Testis (tissue), 3 donors: Measurements from ENCODE around the gene ING5. TPM values are rescaled to one million over a fixed set of nuclear protein-coding genes. Genes with fewer than 3 reads are reported as not detected.

Source experiments
- DNase-seq: peaks from one replicate; pipeline ENCODE4 v3.0.0-alpha.2; 2019
- H3K27ac ChIP-seq, 2 donors: fragments of 200-600 bp; sonication (generic); one replicate each; pipeline ENCODE4 v1.5.1; 2019
- H3K27me3 ChIP-seq: fragments of 200-600 bp; sonication (generic); one replicate; pipeline ENCODE4 v1.5.1; 2019
- H3K36me3 ChIP-seq: fragments of 200-600 bp; sonication (generic); one replicate; pipeline ENCODE4 v1.5.1; 2017; ENCODE audit warnings: low read depth; ENCODE audit errors: missing control alignments
- H3K4me1 ChIP-seq: fragments of 200-600 bp; sonication (generic); one replicate; pipeline ENCODE4 v1.5.1; 2019
- H3K4me3 ChIP-seq, 2 donors: fragments of 200-600 bp; sonication (generic); one replicate each; pipeline ENCODE4 v1.5.1; 2017 to 2019
- H3K9me3 ChIP-seq: fragments of 200-600 bp; sonication (generic); one replicate; pipeline ENCODE4 v1.5.1; 2017
- POLR2A ChIP-seq: fragments of 450-650 bp; IDR thresholded peaks from one replicate; pipeline ENCODE4 v1.6.1; 2017; ENCODE audit warnings: antibody characterized with exemption, mild to moderate bottlenecking, moderate library complexity
- WGBS, 2 donors: methylation state at CpG; one replicate each; pipeline ENCODE4 v1.1.5; 2018; 5-methylcytosine and 5-hydroxymethylcytosine counted together
- intact Hi-C: fragments of 100-400 bp; cut with DNase I; formaldehyde crosslinking; loops from one replicate; pipeline ENCODE4 v1.15.1; 2023; ENCODE audit warnings: low total_unique reads
- polyA plus RNA-seq: library from polyadenylated mRNA; stranded (reverse); fragments of 350-450 nt; fragmentation: Illumina TruSeq; extraction: RNeasy Lipid Tissue Mini Kit (QIAGEN cat#74804); gene quantifications from one replicate; pipeline ENCODE4 v1.2.3, GENCODE V29; 2014; ENCODE audit warnings: low read depth, low replicate concordance; ENCODE audit not compliant: insufficient read depth
- total RNA-seq, 2 donors: library from RNA; depleted of rRNA; stranded (reverse); fragments of >200 nt; gene quantifications; one replicate each; pipeline ENCODE4 v1.2.3, GENCODE V29; 2016
- TF ChIP-seq, protein P1 (sequence below), 3 experiments: fragments of 450-650 bp in 2 of 3; fragments of 200-600 bp in 1 of 3; sonication (generic) in 1 of 3; IDR thresholded peaks; one replicate each; pipeline ENCODE4 v1.5.1; 2016 to 2019; ENCODE audit warnings: antibody characterized with exemption in 3 of 3, mild to moderate bottlenecking in 2 of 3, moderate library complexity in 1 of 3

ING5 gene
- total and polyA plus RNA-seq, 3 donors from 2014 or later, result 21.5 to 56.9 (median 44.5) TPM

DNA sequence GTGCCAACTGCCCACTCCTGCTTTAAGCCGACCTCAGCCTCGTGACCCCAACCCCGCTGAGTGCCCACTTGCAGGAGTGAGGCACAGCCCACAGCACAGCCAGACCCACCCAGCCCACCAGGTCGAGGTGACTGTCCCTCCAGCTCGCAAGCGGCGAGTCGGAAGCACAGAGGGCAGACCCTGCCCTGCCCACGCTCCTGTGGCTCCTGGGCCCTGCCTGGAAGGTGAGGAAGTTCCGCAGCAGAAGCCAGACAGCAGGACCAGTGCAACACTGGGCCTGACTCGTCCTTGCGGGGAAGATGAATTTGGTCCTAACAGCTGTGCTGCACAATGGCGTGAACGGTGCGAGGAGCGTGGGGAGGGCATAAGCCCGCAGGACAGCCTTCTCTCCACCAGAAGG lies 25.2 kb upstream of the ING5 start:
- WGBS, 2 donors, result 86 to 93% methylated on average over 4 to 17 of the region's 17 CpGs
- Histone ChIP-seq H3K27ac (no peak overlapping the region), H3K27me3 (no peaks in the 10 kb centered on the region), H3K9me3 (no peaks in the 10 kb centered on the region), H3K4me1 (no peaks in the 10 kb centered on the region), H3K36me3 (no peaks in the 10 kb centered on the region), H3K4me3 (no peak overlapping the region)
- no peak for DNase-seq
- TF ChIP-seq, protein P1, sequence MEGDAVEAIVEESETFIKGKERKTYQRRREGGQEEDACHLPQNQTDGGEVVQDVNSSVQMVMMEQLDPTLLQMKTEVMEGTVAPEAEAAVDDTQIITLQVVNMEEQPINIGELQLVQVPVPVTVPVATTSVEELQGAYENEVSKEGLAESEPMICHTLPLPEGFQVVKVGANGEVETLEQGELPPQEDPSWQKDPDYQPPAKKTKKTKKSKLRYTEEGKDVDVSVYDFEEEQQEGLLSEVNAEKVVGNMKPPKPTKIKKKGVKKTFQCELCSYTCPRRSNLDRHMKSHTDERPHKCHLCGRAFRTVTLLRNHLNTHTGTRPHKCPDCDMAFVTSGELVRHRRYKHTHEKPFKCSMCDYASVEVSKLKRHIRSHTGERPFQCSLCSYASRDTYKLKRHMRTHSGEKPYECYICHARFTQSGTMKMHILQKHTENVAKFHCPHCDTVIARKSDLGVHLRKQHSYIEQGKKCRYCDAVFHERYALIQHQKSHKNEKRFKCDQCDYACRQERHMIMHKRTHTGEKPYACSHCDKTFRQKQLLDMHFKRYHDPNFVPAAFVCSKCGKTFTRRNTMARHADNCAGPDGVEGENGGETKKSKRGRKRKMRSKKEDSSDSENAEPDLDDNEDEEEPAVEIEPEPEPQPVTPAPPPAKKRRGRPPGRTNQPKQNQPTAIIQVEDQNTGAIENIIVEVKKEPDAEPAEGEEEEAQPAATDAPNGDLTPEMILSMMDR (IDR thresholded peaks at IDR 0.05), result no peak
- TF ChIP-seq POLR2A, result no peak
- intact Hi-C loops, result no loop called here

DNA sequence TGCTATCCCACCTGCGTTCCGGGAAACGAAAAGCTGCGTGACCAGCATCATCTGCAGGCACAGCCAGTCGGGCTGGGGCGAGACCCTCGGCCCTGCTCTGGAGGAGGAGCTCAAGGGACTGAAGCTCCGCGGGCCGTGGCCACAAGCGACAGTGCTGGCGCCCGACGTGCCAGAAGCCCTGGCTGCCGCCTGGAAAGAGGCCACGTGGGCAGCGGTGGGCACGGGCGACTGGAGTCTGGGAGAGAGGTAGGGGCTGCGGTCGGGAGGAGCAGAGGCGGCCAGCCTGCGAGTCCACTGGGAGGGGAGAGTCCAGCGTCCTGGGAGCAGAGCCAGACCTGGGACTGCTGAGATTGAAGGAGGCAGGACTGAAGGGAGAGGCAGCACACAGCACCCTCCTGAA lies 24.4 kb upstream of the ING5 start:
- Histone ChIP-seq H3K36me3 (no peaks in the 10 kb centered on the region), H3K9me3 (no peaks in the 10 kb centered on the region), H3K27me3 (no peaks in the 10 kb centered on the region), H3K4me3 (no peak overlapping the region), H3K4me1 (no peaks in the 10 kb centered on the region), H3K27ac (no peak overlapping the region)
- 86 to 94% methylated on average over 11 to 24 of the region's 24 CpGs for WGBS, 2 donors
- DNase-seq, result no peak
- TF ChIP-seq, protein P1 (IDR thresholded peaks at IDR 0.05), result no peak
- TF ChIP-seq POLR2A, result no peak
- intact Hi-C loops, result no loop called here

DNA sequence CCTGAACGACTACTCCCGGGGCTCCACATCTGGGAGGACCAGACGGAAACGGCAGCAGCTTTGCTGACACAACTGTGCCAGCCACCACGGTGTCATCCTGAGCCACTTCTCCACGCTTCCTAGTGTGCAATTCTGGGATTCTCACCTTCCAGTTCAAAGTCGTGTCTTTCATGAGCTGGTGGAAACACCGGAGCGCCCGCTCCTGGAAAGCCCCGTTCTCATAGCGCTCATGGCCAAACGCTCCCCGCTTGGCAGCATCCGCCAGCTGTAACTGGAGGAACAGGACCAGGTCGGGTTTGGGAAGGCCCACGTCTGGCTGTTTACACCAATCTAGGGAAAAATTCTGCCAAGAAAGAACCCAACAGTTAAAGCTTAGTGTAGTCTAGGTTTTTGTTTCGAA lies 23.5 kb upstream of the ING5 start:
- 90 to 91% methylated on average over 18 of the region's 18 CpGs for WGBS, 2 donors
- no peak for DNase-seq
- no peaks in the 10 kb centered on the region for H3K36me3 ChIP-seq
- no peak overlapping the region for H3K4me3 ChIP-seq
- H3K9me3 ChIP-seq, result no peaks in the 10 kb centered on the region
- H3K27me3 ChIP-seq, result no peaks in the 10 kb centered on the region
- intact Hi-C loops, result no loop called here
- no peak overlapping the region for H3K27ac ChIP-seq
- TF ChIP-seq POLR2A, result no peak
- TF ChIP-seq, protein P1 (IDR thresholded peaks at IDR 0.05), result no peak
- no peaks in the 10 kb centered on the region for H3K4me1 ChIP-seq

DNA sequence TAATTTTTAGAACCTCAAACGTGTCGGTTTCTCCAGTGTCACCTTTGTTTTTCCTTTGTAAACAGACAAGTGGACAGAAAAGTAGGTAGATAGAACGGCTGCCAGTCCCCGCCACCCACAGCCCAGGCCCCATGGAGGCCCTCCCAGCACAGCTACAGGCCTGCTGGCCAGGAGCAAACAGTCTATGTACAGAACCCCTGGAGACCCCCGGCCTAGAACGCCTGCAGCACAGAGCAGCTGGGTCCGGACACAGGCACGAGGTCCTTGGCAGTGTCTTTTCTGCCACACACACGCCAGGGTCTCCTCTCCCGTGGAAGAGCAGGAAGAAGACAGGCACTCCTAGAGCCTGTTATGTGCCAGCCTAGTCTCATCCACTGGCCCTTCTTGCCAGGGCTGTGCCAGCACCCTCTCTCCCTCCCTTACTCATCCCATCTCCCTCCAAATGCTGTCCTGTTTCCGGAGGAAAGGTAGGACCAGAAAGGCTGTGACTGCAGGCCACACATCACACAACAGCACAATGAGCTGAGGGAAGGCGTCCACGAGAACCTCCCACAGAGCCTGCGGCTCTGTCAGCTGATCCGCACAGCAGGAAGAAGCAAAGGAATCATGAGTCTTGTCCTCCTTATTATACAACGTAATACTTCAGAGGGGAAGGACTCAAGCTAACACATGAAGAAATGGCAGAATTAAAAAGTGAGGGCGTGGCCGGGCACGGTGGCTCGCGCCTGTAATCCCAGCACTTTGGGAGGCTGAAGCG lies 22.9 kb upstream of the ING5 start:
- DNase-seq, result no peak
- intact Hi-C loops, result no loop called here
- H3K4me1 ChIP-seq, result no peaks in the 10 kb centered on the region
- TF ChIP-seq, protein P1 (IDR thresholded peaks at IDR 0.05), result no peak
- TF ChIP-seq POLR2A, result no peak
- WGBS, 2 donors, result 89 to 94% methylated on average over 20 to 22 of the region's 22 CpGs
- H3K27me3 ChIP-seq, result no peaks in the 10 kb centered on the region
- no peaks in the 10 kb centered on the region for H3K9me3 ChIP-seq
- no peak overlapping the region for H3K4me3 ChIP-seq
- H3K27ac ChIP-seq, result no peak overlapping the region
- H3K36me3 ChIP-seq, result no peaks in the 10 kb centered on the region

- H3K9me3 ChIP-seq, result no peaks in the 10 kb centered on the region
- TF ChIP-seq POLR2A, result no peak
- TF ChIP-seq, protein P1 (IDR thresholded peaks at IDR 0.05), result no peak
- no peak for DNase-seq
- no peaks in the 10 kb centered on the region for H3K27me3 ChIP-seq
- no peak overlapping the region for H3K4me3 ChIP-seq
- WGBS, 2 donors, result 84 to 86% methylated on average over 12 of the region's 12 CpGs
- H3K27ac ChIP-seq, result no peak overlapping the region
- no peaks in the 10 kb centered on the region for H3K4me1 ChIP-seq
- no peaks in the 10 kb centered on the region for H3K36me3 ChIP-seq
- intact Hi-C loops, result no loop called here
Observed at GRCh38 chr2:241680044-241680443, 21.8 kb upstream of the ING5 start.
